Measurements from ENCODE around the gene TRIM44. TPM values are rescaled to one million over a fixed set of nuclear protein-coding genes. Genes with fewer than 3 reads are reported as not detected.

TRIM44 gene
- total and polyA plus RNA-seq, 8 donors = 5.1 to 65.3 (median 19.1) TPM

- intact Hi-C loops (cut with DNase I; ENCODE audit: low total_unique reads) = no loop called here
- Histone ChIP-seq H3K27ac (no peak overlapping the region), H3K27me3 (no peaks in the 10 kb centered on the region), H3K4me3 (no peak overlapping the region), H3K9me3 (no peaks in the 10 kb centered on the region), H3K4me1 (peaks cover 3 to 13% (median 6%) of the 10 kb centered on the region in 4 donors), H3K36me3 (no peaks in the 10 kb centered on the region)
- WGBS, 5 donors = 93 to 98% (median 96%) methylated on average over 2 of the region's 2 CpGs
- TF ChIP-seq, protein P1, sequence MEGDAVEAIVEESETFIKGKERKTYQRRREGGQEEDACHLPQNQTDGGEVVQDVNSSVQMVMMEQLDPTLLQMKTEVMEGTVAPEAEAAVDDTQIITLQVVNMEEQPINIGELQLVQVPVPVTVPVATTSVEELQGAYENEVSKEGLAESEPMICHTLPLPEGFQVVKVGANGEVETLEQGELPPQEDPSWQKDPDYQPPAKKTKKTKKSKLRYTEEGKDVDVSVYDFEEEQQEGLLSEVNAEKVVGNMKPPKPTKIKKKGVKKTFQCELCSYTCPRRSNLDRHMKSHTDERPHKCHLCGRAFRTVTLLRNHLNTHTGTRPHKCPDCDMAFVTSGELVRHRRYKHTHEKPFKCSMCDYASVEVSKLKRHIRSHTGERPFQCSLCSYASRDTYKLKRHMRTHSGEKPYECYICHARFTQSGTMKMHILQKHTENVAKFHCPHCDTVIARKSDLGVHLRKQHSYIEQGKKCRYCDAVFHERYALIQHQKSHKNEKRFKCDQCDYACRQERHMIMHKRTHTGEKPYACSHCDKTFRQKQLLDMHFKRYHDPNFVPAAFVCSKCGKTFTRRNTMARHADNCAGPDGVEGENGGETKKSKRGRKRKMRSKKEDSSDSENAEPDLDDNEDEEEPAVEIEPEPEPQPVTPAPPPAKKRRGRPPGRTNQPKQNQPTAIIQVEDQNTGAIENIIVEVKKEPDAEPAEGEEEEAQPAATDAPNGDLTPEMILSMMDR (IDR thresholded peaks at IDR 0.05) = no peak
- no peak for TF ChIP-seq POLR2A (IDR thresholded peaks at IDR 0.05)
- no peak for TF ChIP-seq POLR2AphosphoS5 (IDR thresholded peaks at IDR 0.05)
- no peak for TF ChIP-seq EP300 (IDR thresholded peaks at IDR 0.05)
- no peak for DNase-seq
Observed at GRCh38 chr11:35717043-35717442, 54.5 kb downstream of the TRIM44 start.

DNA sequence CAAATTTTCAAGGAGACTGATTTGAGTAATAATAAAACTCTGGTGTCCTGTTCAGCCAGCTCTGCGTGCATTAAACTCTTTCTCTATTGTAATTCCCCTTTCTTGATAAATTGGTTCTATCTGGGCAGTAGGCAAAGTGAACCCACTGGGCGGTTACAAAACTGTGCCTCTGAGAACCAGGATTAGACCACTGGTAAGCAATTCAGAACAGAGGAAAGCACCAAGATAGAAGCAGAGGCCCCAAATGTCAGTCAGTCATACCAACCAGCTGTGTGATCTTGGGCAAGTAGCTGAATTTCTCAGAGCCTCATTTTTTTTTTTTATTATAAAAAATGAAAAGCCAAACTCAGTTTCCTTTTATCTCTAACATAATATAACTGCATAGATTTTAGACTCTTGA lies 54.9 kb downstream of the TRIM44 start:
- Histone ChIP-seq H3K36me3 (no peaks in the 10 kb centered on the region), H3K4me1 (peaks cover 5 to 16% (median 10%) of the 10 kb centered on the region in 4 donors), H3K27ac (no peak overlapping the region), H3K27me3 (no peaks in the 10 kb centered on the region), H3K9me3 (no peaks in the 10 kb centered on the region), H3K4me3 (no peak overlapping the region)
- TF ChIP-seq EP300 (IDR thresholded peaks at IDR 0.05) (no peak), POLR2AphosphoS5 (IDR thresholded peaks at IDR 0.05) (no peak), POLR2A (IDR thresholded peaks at IDR 0.05) (no peak)
- TF ChIP-seq, protein P1 (IDR thresholded peaks at IDR 0.05) = no peak
- 88 to 97% (median 95%) methylated on average over 2 of the region's 2 CpGs for WGBS, 5 donors
- no peak for DNase-seq
- intact Hi-C loops (cut with DNase I; ENCODE audit: low total_unique reads) = no loop called here

GRCh38 chr11:35721651-35722282 lies 59.2 kb downstream of the TRIM44 start:
- Histone ChIP-seq H3K9me3 (no peaks in the 10 kb centered on the region), H3K36me3 (peaks cover 10 to 15% (median 13%) of the 10 kb centered on the region in 4 donors), H3K4me3 (no peak overlapping the region), H3K27ac (no peak overlapping the region), H3K27me3 (no peaks in the 10 kb centered on the region), H3K4me1 (peaks cover 7 to 25% (median 12%) of the 10 kb centered on the region in 4 donors)
- no peak for TF ChIP-seq POLR2AphosphoS5 (IDR thresholded peaks at IDR 0.05)
- DNase-seq = no peak
- WGBS, 5 donors = 52 to 81% (median 74%) methylated on average over 2 of the region's 2 CpGs
- intact Hi-C loops (cut with DNase I; ENCODE audit: low total_unique reads) = no loop called here

DNA sequence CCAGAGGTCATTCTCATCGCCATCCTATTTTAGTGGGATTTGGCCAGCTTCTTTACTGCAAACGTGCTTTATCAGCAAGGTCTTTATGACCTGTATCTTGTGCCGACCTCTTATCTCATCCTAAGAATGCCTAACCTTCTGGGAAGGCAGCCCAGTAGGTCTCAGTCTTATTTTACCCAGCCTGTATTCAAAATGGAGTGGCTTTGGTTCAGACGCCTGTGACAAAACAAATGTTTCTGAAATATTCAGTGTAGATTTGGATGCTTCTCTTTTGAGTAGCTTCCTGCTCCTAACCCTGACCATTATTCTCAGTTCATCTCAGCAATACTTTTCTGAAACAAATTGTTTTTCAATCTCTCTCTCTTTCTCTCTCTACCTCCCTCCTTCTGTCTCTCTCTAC lies 60.1 kb downstream of the TRIM44 start:
- intact Hi-C loops (cut with DNase I; ENCODE audit: low total_unique reads) = no loop called here
- no peaks in the 10 kb centered on the region for H3K9me3 ChIP-seq
- no peaks in the 10 kb centered on the region for H3K27me3 ChIP-seq
- DNase-seq = no peak
- H3K4me1 ChIP-seq = peaks cover 7 to 25% (median 12%) of the 10 kb centered on the region in 4 donors
- TF ChIP-seq, protein P1 (IDR thresholded peaks at IDR 0.05) = no peak
- TF ChIP-seq EP300 (IDR thresholded peaks at IDR 0.05) (no peak), POLR2AphosphoS5 (IDR thresholded peaks at IDR 0.05) (no peak), POLR2A (IDR thresholded peaks at IDR 0.05) (no peak)
- H3K4me3 ChIP-seq = no peak overlapping the region
- WGBS, 5 donors = 30 to 55% (median 41%) methylated on average over 4 of the region's 4 CpGs
- H3K27ac ChIP-seq = no peak overlapping the region
- peaks cover 15 to 23% (median 22%) of the 10 kb centered on the region in 4 donors for H3K36me3 ChIP-seq

GRCh38 chr11:35723493-35723892 lies 60.9 kb downstream of the TRIM44 start:
- no peak overlapping the region for H3K4me3 ChIP-seq
- peaks cover 7 to 24% (median 12%) of the 10 kb centered on the region in 4 donors for H3K4me1 ChIP-seq
- H3K9me3 ChIP-seq = no peaks in the 10 kb centered on the region
- WGBS, 5 donors = 93 to 100% (median 98%) methylated on average over 1 of the region's 1 CpG
- DNase-seq = no peak
- intact Hi-C loops (cut with DNase I; ENCODE audit: low total_unique reads) = no loop called here
- H3K36me3 ChIP-seq = peaks cover 16 to 32% (median 29%) of the 10 kb centered on the region in 4 donors
- H3K27me3 ChIP-seq = no peaks in the 10 kb centered on the region
- no peak overlapping the region for H3K27ac ChIP-seq
- TF ChIP-seq POLR2AphosphoS5 (IDR thresholded peaks at IDR 0.05) (no peak), POLR2A (IDR thresholded peaks at IDR 0.05) (no peak), EP300 (IDR thresholded peaks at IDR 0.05) (no peak)
- TF ChIP-seq, protein P1 (IDR thresholded peaks at IDR 0.05) = no peak
